ENCODE data around the gene TAS2R3.
A peak's percentile ranks its signal among the peaks of the same experiment; 100 is the strongest.

The TAS2R3 gene

GRCh38 chr7:141785706-141786552 is 22.0 kb downstream of the TAS2R3 start:
- peak; percentile 7 to 12 for DNase-seq

GRCh38 chr7:141788296-141788695 is 24.4 kb downstream of the TAS2R3 start:
- no peak for DNase-seq

- no peak for DNase-seq
Measured at GRCh38 chr7:141789917-141790316, 26.0 kb downstream of the TAS2R3 start, which contains the start of gene TAS2R5. Gene TAS2R5, plus strand, starts transcription at chr7:141790217. Its CDS starts 145 bp downstream, at chr7:141790362.

GRCh38 chr7:141792526-141792925 is 28.6 kb downstream of the TAS2R3 start:
- no peak for DNase-seq

Data from activated CD4-positive, alpha-beta T cell treated with anti-CD3 and anti-CD28 coated beads for 4 hours (primary cell).